Anterior cingulate cortex (tissue), 58 donors: ENCODE data around the gene ZBTB22.

Experiments used
- DNase-seq, 58 donors: peaks; one replicate each; lab custom pipeline; 2025; lab: John Stamatoyannopoulos, UW

ZBTB22 gene

DNA sequence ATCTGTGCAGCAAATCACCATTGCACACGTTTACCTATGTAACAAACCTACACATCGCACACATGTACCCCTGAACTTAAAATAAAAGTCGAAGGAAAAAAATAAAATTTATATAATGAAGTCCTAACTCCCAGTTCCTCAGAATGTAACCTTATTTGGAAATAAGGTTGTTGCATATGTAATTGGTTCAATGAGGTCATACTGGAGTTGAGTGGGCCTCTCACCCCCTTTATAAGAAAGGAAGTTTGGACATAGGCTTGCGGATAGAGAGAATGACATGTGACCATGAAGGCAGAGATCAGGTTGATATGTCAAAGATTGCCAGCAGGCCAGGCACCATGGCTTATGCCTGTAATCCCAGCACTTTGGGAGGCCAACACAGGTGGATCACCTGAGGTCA lies 16.1 kb upstream of the ZBTB22 start:
- no peak for DNase-seq

DNA sequence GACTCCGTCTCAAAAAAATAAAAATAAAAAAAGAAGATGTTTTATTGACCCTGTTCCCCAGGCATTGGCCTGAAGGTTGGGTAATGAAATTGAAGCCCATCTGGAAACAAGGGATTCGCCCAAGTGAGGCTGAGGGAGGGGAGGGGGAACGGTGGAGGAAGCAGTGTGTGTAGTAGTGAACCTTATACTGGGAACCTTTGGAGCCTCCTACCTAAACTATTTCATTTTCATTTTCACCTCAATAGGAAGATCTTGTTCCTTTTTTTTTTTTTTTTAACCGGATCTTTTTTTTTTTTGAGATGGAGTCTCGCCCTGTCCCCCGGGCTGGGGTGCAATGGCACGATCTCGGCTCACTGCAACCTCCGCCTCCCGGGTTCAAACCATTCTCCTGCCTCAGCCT lies 13.2 kb upstream of the ZBTB22 start:
- no peak for DNase-seq

DNA sequence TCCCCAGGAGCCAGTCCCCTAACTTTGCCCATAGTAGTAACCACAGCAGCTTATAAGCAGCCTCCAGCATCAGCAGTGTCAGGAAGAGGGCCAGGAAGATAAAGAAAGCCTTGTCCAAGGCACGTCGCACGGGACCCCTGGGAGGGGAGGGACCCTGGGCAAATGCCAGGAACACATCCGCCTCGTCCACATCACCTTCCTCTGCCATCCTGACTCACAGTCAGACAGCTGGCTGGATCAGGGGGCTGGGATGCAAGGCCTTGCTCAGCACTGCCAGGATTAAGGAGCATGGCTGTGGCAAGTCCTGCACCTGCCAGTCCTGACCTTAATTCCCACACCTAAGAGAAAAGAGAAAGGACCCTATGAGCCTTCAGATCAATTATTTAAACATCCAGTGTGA lies 11.5 kb upstream of the ZBTB22 start:
- no peak for DNase-seq

DNA sequence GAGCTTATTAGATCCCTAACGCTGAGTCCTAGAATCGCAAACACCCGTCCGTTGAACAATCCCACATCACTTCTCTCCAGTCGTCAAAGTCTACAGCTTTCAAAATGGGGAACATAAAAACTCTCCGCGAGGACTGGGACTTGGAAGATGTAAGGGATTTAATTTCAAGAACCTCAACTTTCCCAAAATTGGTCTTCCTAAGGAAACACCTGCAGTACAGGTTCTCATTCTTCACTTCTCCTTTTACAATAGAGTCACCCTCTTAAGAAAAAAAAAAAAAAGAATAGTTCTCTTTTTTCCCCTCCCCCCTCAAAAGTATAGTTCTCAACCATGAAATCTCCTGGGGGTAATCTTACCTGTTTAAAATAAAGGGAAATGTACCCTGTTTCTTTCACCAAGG lies 6.6 kb upstream of the ZBTB22 start:
- DNase-seq = no peak

DNA sequence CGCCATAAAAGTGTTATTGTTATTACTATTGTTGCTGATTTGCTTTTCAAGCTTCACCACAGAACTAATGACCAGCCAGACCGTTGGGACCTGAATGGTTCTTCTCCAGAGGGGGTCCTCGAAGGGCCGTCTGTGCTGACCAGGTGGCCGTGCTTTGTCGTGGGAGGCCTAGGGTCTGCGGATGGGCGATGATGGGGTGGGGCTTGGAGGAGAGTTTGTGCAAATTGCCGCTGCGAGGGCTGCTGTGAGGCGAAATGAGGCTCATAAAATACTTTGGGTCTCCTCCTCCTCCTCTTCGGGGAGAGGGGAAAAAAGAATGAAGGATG lies 6.0 kb upstream of the ZBTB22 start:
- DNase-seq = peak in 3 of 58 donors; percentile 39 to 54 (median 49)

DNA sequence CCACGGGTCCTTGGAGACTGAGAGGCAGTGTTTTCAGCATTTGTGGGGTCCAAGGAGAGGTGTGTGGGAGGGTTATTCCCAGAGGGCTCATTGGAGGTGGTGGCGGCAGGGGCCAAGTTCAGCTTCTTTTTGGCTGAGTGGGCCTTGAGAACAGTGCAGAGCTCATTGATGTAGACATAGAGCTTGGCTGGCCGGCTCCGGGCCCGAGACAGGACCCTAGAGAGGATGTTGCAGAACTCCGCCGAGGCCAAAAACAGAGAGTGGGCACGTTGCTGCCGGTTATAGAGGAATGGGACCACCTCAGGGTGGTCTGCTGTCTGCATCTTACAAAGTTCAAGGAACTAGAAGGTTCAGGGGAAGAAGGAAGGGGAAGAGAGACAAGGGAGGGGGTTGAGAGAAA lies 3.7 kb upstream of the ZBTB22 start:
- DNase-seq = no peak

DNA sequence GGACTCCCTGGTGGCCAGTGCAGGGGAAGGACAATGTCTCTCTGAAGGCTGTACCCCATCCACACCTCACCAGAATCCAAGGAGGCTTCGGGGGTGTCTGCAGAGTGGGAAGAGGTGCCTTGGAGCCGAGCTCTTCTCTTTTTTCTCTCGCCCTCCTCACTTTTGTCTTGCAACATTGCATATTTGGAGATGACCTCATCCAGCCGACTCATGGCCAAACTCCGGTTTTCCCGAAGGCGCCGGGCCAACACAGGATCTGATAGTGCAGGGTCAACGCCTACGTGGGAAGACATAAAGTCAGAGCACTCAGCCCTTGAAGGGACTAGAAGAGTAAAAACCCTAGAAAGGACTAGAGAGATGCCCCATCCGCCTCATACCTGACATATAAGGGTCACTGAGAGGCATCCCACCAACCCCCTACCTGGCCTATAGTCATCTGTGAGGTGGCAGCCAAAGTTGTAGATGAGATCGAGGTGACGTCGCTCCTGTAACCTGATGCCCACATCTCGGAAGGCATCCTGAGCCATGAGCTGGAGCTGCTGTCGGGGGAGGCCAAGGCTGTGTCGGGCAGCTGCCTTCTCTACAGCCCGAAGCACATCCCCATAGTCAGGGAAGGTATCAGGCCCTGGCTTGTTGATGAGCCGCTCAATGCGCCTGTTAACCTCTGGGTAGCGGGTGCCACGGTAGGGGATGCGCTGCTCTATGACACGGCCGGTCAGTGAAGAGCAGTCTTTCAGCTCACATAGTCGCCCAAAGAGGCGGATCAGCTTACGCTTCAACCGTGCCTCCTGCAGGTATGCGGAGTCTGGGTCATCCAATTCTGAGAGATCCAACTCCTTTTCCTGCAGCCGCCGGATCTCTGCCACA lies 3.0 kb upstream of the ZBTB22 start:
- DNase-seq = no peak

DNA sequence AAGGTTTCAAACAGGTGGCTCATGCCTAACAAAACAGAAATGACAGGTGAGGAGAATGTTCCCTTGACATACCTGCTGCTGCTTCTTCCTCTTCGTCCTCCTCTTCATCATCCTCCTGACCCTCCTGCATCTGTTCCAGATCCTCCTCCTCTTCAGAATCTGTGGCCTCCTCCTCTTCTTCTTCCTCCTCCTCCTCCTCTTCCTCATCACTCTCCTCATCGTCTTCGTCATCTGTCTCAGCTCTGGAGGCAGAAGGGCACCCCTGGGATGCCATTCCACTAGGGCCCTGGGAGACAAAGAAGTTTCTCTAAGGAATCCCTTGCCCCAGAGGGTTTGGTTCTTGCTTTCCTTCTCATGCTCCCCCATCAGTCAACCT lies 2.4 kb upstream of the ZBTB22 start:
- DNase-seq = no peak

DNA sequence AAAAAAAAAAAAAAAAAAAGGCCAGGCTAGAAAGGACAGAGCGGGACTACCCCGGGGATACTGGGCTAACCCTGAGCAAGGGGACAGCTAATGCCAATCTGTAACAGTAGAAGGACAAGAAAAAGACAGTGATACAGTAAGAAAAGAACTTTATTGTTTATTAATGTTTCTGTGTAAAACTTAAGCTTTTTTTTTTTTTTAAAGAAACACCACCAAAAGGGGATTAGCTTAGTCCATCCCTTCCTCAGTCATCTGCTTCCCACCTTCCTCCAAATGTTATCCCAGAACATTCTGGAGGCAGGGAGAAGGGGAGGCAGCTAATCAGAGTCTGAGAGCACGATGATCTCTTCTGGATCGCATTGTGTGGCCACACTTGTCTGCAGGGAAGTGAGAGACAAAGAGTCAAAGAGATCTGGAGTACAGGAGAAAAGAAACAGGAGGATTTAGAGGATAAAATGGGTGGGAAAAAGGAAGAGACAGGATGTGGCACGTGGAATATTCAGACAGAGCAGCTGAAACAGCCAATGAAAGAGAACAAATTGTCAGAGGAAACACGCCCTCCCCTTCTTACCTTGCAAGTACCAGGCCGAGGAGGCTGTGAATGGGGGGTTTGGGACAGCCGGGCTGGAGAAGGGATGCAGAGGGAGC lies 1.0 kb upstream of the ZBTB22 start:
- no peak for DNase-seq

DNA sequence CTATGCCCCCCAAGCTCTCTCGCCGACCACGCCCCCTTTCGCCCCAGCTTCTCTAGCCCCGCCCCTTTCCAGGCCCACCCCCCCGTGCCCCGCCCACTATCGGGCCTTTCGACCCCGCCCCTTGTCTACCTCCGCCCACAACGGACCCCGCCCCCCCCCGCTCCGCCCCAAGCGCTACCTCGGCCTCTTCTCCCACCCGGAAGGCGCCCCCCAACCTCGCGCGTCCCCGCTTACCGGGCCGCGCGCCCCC lies 200 bp downstream of the ZBTB22 start:
- DNase-seq = peak in 11 of 58 donors; percentile 47 to 85 (median 75)

DNA sequence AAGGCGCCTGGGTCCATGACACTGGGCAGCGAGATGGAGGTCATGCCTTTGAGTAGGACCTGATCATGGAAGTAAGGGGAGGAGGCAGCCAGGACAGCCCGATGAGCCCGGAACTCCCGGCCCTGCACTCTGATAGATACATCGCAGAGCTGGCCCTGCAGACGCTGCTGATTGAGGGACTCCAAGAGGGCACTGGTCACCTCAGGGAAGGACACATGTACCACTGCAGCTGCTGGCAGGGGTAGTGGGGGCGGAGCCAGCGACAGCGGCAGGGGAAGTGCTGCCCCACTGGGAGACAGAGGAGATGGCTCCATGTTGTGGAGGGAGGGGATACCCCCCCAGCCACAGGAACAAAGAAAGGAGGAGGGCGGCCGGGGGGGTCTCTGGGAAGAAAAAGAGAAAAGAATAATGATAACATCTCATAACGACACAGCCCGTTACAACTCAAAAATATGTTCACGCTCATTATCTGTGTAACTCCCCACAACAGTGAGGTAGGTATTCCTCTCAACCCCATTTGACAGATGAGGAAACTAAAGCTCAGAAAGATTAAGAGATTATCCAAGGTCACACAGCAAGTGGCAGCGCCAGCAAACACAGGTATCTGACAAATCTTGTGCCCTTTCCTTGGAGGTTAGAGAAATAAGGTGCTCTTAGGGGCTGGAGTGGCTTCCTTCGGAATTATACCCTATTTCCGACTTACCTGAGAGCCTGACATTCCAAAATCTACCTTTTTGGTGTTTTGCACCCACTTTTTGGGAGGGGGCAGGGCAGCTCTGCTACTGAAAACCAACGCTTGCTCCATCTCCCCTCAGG lies 733 bp downstream of the ZBTB22 start:
- DNase-seq = no peak

DNA sequence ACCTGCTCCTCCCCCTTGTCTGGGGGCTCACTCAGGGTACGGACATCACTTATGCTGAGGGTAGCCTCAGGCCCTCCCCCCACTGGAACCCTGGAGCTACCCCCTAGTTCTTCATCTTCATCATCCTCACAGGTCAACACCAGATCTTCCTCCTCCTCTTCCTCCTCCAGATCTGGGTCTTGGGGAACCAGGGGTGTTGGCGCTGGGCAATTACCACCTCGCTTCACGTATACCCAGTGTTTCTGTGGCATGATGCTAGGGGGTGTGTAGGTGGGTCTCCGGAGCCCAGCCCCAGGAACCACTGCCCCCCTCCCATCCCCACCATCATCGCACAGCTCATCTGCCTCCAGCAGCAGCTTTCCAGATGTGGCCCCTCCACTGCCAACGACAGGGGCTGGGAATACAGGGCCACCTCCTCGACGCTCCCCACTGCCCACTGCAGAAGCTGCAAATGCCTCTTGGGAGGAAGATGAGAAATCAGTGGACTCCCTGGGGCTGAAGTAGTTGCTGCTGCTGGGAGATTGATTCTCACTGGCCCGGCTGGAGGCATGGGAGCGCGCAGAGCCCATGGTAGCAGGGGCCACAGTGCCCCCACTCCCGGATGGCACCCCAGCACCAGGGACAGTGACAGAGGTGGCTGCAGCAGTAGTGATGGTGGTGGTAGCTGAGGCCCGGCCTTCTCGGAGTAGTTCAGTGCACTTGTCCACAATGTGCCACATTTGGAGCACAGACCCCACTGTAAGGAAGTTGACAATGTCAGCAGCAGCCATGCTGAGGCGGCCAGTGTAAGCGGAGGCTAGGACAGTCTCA lies 1.5 kb downstream of the ZBTB22 start:
- no peak for DNase-seq

DNA sequence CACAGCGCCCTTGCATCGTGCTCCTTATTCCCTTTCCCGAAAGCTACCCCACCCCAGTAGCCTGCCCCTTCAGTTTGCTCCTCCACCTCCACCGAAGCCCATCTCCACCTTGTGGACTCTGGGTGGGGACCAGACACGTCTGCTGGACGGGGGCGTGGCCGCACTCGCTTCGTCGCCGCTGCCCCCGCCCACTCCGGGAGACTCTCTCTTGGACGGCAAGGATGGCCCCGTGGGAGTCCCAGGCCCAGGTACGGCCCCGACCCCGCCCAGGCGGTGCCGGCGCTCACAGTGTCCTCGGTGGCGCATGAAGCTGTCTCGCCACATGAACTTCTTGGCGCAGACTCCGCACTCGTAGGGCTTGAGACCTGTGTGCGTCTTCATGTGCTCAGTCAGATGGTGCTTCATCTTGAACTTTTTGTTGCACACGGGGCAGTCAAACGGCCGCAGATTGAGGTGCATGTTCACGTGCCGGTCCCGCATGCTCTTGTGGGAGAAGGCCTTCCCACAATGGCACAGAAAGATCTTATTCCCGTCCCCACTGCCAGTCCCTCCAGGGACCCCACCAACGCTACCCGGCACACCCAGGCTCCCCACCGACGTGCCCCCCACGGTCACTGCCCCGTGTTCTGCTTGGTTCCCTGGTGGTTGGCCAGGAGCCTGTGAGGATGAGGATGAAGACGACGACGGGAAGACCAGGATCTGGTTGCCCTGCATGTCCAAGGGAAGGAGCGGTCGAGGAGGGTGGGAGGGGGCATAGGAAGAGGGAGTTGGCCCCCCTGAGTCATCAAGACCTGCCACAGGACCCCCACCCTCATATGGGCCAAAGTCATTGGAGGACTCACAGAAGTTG lies 2.4 kb downstream of the ZBTB22 start:
- no peak for DNase-seq

DNA sequence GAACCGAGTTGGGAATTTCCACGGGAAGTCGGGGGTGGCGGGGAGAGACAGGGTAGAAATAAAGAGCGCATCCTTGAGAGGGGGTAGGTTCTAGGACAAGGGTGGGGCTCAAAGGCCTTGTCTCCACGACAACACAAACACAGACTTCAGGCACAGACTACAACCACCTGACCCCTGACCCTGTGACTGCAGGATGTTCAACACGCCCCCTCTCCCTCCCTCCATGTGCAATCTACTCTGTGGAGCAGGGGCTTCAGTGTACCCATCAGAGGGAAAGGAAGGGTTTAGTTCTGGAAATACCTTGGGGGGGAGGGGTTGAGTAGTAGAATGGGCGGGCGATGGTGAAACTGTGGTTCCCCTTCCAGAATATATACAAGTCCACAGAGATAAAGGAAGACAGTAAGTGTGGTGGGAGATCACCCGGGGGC lies 3.0 kb downstream of the ZBTB22 start:
- peak in 34 of 58 donors; percentile 5 to 65 (median 34) for DNase-seq

DNA sequence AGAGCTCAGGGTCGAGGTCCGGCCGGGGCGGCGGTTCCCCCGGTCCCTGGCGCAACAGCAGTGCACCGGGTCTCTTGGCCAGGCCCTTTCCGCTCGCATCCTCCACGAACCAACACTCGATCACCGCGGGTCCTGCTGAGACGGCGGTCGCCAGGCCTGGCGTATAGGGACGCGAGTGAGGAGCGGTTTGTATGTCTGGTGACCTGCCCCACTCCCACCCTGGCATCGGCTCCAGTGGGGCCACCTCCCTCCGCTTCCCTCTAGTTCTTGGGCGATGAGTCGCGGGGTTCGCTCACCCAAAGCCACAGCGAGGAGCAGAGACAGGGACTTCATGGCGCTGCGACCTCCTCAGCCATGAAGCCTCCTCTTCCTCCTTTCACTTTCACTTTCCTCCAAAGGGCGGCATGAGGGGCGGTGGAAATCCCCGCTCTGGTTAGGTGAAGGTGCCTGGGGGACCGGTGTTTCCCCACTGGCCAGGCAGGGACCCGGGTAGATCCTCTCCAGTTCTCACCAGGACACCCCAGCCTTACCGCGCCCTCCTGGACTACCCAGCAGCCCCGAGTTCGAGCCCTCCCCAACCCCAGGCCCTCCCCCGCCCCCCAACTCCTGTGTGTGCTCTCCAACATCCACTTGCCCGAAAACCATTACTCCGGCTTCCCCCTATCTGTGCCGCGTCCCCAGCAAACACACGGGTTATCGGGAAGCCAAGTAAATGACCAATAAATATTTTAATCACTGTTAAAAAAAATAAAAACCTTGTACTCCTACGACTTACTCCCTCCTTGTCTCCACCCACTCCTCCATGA lies 3.6 kb downstream of the ZBTB22 start, which contains the start of gene TAPBP:
TSS of gene TAPBP (minus strand) at position 370 of the 806 bp plus-strand sequence. CDS start at position 333, 37 bp downstream.
- DNase-seq = peak in 55 of 58 donors; percentile 9 to 74 (median 51)

DNA sequence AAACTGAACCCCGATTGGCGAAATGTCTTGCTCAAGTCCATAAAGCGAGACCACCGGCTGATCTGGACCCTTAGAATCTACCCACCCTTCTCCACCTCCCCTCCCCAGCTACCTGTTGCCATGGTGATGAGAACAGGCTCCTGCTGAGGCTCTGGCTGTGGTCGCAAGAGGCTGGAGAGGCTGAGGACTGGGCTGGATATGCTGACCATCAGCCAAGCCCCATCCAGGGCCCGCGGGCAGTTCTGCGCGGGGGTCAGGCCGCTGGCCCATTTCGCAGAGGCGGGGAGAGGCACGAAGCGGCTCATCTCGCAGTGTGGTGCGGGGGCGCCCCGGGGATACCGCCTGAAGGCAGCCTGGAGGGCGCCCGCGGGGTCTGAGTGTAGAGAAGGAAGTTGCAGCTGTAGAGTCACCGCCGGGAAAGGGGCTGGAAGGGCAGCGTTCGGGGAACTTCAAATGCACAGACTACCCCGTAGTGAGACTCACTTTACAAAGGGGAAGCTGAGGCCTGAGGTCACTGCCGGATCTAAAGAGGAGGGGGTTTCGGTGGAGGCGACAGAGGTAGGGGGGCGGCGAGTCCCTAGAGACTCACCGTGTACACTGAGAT lies 4.3 kb downstream of the ZBTB22 start:
- peak in 36 of 58 donors; percentile 10 to 70 (median 43) for DNase-seq

DNA sequence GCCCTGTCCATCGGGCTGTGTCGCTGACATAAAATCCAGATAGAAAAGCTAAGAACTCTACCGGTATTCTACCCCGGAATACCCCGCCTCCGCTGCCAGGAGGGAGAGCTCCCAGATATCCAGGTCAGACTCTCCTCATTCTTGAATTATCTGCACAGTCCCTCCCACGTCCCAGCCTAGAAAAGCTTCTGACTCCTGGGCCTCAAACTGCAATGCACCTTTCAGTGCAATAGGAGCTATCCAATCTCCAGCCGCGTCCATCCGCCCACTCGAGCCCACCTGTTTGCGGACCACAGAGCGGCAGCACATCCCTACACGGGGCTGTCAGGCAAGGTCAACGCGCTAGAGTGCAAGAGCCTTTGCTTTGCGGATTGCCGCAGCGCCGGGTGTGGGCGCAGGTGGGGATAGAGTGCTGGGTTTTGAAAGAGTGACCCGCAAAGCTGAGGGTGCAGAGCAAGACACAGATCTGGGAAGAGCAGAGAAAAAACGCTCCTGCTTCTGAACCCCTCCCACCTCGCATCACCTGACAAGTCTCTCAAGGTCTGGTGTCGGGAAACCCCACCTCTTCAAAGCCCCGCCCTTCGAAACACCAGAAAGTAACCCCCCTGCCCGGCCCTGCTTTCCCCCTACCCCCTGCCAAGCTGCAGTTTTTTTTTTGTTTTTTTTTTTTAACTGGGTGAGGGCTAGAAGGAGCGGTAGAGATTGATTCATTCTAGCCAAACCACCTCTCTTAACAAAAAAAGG lies 5.0 kb downstream of the ZBTB22 start:
- peak in 49 of 58 donors; percentile 8 to 75 (median 49) for DNase-seq

DNA sequence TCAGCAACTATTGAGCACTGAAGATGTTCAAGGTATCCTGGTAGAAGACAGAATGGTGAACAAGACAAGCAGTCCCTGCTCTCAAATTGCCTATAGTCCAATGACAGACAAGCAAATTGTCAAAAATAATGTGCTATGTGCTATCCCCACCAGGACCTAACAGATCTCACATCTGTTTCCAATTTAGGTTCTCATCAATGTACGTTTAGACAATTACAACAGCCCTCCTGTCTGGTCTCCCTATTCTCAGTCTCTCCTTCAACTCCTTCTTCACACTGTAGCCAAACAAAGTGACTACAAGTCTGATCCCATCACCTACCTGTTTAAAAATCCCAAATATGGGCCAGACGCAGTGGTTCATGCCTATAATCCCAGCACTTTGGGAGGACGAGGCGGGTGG lies 11.2 kb downstream of the ZBTB22 start:
- DNase-seq = no peak
